B cell (primary cell): ENCODE measurements around the gene MPEG1. TPM values are rescaled to one million over a fixed set of nuclear protein-coding genes. Genes with fewer than 3 reads are reported as not detected.

Experiments used
- ATAC-seq: fragments of 200-7000 bp; cut with Tn5 transposase; one replicate; pipeline ENCODE4 v1.10.0; 2021; ENCODE audit warnings: low read depth, mild to moderate bottlenecking, moderate number of reproducible peaks, moderate library complexity
- CTCF ChIA-PET: fragments of 350-600 bp; sonication (Branson Sonifier 250); formaldehyde crosslinking; loops from one replicate; lab custom pipeline; 2021; ENCODE audit warnings: antibody characterized with exemption, inconsistent platforms; lab: Charles Lee
- POLR2A ChIA-PET: fragments of 350-600 bp; sonication (Branson Sonifier 250); formaldehyde crosslinking; loops from one replicate; lab custom pipeline; 2021; ENCODE audit warnings: antibody characterized with exemption; lab: Charles Lee
- DNase-seq: peaks from one replicate; pipeline ENCODE4 v3.0.0; 2013
- H2AFZ ChIP-seq: 2 replicates; pipeline ENCODE4 v1.6.1; 2012; ENCODE audit warnings: mild to moderate bottlenecking, low read depth, low read length; ENCODE audit not compliant: insufficient read depth, poor library complexity, severe bottlenecking
- H3K27ac ChIP-seq, 2 donors: 1 replicate in 1 of 2; 2 replicates in 1 of 2; pipeline ENCODE4 v1.5.1; 2012 to 2013; ENCODE audit warnings: low read length in 2 of 2, mild to moderate bottlenecking in 2 of 2, moderate library complexity in 1 of 2
- H3K27me3 ChIP-seq, 4 experiments: fragments of 200-600 bp in 1 of 4; sonication (generic) in 1 of 4; replicated peaks in 1 of 4; 1 replicate in 2 of 4; 2 replicates in 2 of 4; pipeline versions ENCODE4 v1.6.1 to v1.7.0; 2013 to 2016; ENCODE audit warnings: low read length in 3 of 4, mild to moderate bottlenecking in 2 of 4, mixed read lengths in 1 of 4, moderate library complexity in 1 of 4; ENCODE audit not compliant: insufficient read depth in 4 of 4, control insufficient read depth in 3 of 4; ENCODE audit errors: control extremely low read depth in 1 of 4
- H3K36me3 ChIP-seq, 2 experiments: replicated peaks in 1 of 2; 1 replicate in 1 of 2; 2 replicates in 1 of 2; pipeline versions ENCODE4 v1.6.1 to v1.7.1; 2013; ENCODE audit warnings: low read length in 1 of 2; ENCODE audit not compliant: insufficient read depth in 2 of 2, control insufficient read depth in 1 of 2; ENCODE audit errors: control extremely low read depth in 1 of 2, extremely low read depth in 1 of 2
- H3K4me1 ChIP-seq, 2 donors: fragments of 200-600 bp in 1 of 2; sonication (generic) in 1 of 2; 1 replicate in 1 of 2; 2 replicates in 1 of 2; pipeline versions ENCODE4 v1.5.1 to v1.6.1; 2013 to 2017; ENCODE audit warnings: low read length in 2 of 2; ENCODE audit not compliant: control insufficient read depth in 2 of 2, insufficient read depth in 2 of 2
- H3K4me2 ChIP-seq: replicated peaks from 2 replicates; pipeline ENCODE3; 2012; ENCODE audit warnings: mild to moderate bottlenecking, low read depth, low read length; ENCODE audit not compliant: poor library complexity, severe bottlenecking
- H3K4me3 ChIP-seq, 5 experiments: fragments of 200-600 bp in 1 of 5; sonication (generic) in 1 of 5; 1 replicate in 3 of 5; 2 replicates in 2 of 5; pipeline versions ENCODE4 v1.5.1 to v1.7.0; 2011 to 2016; ENCODE audit warnings: low read length in 4 of 5, mild to moderate bottlenecking in 4 of 5, low read depth in 2 of 5, control low read depth in 1 of 5, moderate library complexity in 1 of 5; ENCODE audit not compliant: insufficient read depth in 1 of 5; ENCODE audit errors: control extremely low read depth in 1 of 5, extremely low read depth in 1 of 5
- H3K79me2 ChIP-seq: fragments of 200-600 bp; sonication (generic); one replicate; pipeline ENCODE4 v1.6.0; 2016; ENCODE audit warnings: low read length; ENCODE audit not compliant: control insufficient read depth, insufficient read depth
- H3K9ac ChIP-seq: fragments of 200-600 bp; sonication (generic); 2 replicates; pipeline ENCODE4 v1.6.1; 2017; ENCODE audit warnings: mild to moderate bottlenecking, low read length, moderate library complexity
- H3K9me3 ChIP-seq, 3 donors: one replicate each; pipeline versions ENCODE4 v1.6.1 to v1.7.1; 2013; ENCODE audit warnings: low read length in 2 of 3; ENCODE audit not compliant: control insufficient read depth in 2 of 3, insufficient read depth in 1 of 3; ENCODE audit errors: control extremely low read depth in 1 of 3
- H4K20me1 ChIP-seq: 2 replicates; pipeline ENCODE4 v1.6.0; 2012; ENCODE audit warnings: mild to moderate bottlenecking, low read length; ENCODE audit not compliant: insufficient read depth, control insufficient read depth, poor library complexity, severe bottlenecking
- H3K27ac Mint-ChIP-seq: one replicate; pipeline ENCODE4 v1.8.0; 2021; ENCODE audit warnings: mixed read lengths
- H3K27me3 Mint-ChIP-seq: one replicate; pipeline ENCODE4 v1.8.0; 2021; ENCODE audit warnings: mixed read lengths
- H3K4me1 Mint-ChIP-seq: one replicate; pipeline ENCODE4 v1.8.0; 2021; ENCODE audit warnings: mixed read lengths
- H3K4me3 Mint-ChIP-seq: one replicate; pipeline ENCODE4 v1.8.0; 2021; ENCODE audit warnings: mixed read lengths
- H3K9me3 Mint-ChIP-seq: one replicate; pipeline ENCODE4 v1.8.0; 2022; ENCODE audit warnings: mixed read lengths; ENCODE audit not compliant: insufficient read depth
- CTCF ChIP-seq: fragments of 200-600 bp; IDR thresholded peaks from one replicate; pipeline ENCODE4 v1.8.0; 2022; ENCODE audit warnings: antibody characterized with exemption, mild to moderate bottlenecking
- EZH2 ChIP-seq: IDR thresholded peaks from 2 replicates; pipeline ENCODE4 v1.6.1; 2012; ENCODE audit warnings: borderline replicate concordance, low read depth, mild to moderate bottlenecking, moderate library complexity, low read length; ENCODE audit not compliant: insufficient read depth, poor library complexity, severe bottlenecking
- WGBS: methylation state at CpG from one replicate; pipeline ENCODE4 v1.1.5; 2013; ENCODE audit warnings: missing lambda C conversion rate; ENCODE audit not compliant: insufficient coverage; 5-methylcytosine and 5-hydroxymethylcytosine counted together
- intact Hi-C: fragments of 100-400 bp; cut with micrococcal nuclease; formaldehyde crosslinking; loops from one replicate; pipeline ENCODE4 v1.10.0; 2022
- polyA plus RNA-seq: library from polyadenylated mRNA; depleted of rRNA; stranded (reverse); fragments of >200 nt; gene quantifications from 2 replicates; pipeline ENCODE4 v1.2.3, GENCODE V29; 2012
- total RNA-seq, 2 donors: library from RNA; stranded (reverse); fragments of 120-200 nt in 1 of 2; gene quantifications; 1 replicate in 1 of 2; 2 replicates in 1 of 2; pipeline versions ENCODE4 v1.2.3 to v1.2.4, GENCODE V29; 2013 to 2022

The MPEG1 gene
- total and polyA plus RNA-seq, 2 donors (not counting 1 experiment from before 2014, with no cell fraction given): 27.7 to 151 TPM

GRCh38 chr11:59206635-59207034 is 6.1 kb downstream of the MPEG1 start:
- no peak for TF ChIP-seq EZH2
- peak; percentile 36 for TF ChIP-seq CTCF
- Histone ChIP-seq H3K36me3 (peaks cover 2 to 53% of the 10 kb centered on the region in 2 experiments), H4K20me1 (peaks cover 25% of the 10 kb centered on the region), H3K9me3 (no peaks in the 10 kb centered on the region), H2AFZ (no peak overlapping the region), H3K27ac (peak overlapping the region; percentile 64 to 89), H3K4me1 (peaks cover 54 to 59% of the 10 kb centered on the region in 2 donors), H3K27me3 (no peaks in the 10 kb centered on the region), H3K4me3 (peak overlapping the region in 1 of 5 experiments; percentile 91), H3K79me2 (peaks cover 99% of the 10 kb centered on the region), H3K4me2 (peak overlapping the region; percentile 79), H3K9ac (peak overlapping the region; percentile 77)
- 71% methylated on average over 4 of the region's 4 CpGs for WGBS
- intact Hi-C loops: no loop called here
- CTCF ChIA-PET: interaction anchor here (0.7 to 7.4 kb wide), 17 partner anchors 11 to 223 kb away, joined by 3 to 87 read pairs (median 6); partner anchors contain the start of gene DTX4
- ATAC-seq: no peak
- no peaks in the 10 kb centered on the region for H3K27me3 Mint-ChIP-seq
- POLR2A ChIA-PET: no interaction called here
- H3K9me3 Mint-ChIP-seq: no peaks in the 10 kb centered on the region
- H3K4me1 Mint-ChIP-seq: peaks cover 91% of the 10 kb centered on the region
- peak; percentile 40 for DNase-seq
- peak overlapping the region; percentile 95 for H3K27ac Mint-ChIP-seq
- peak overlapping the region; percentile 95 for H3K4me3 Mint-ChIP-seq

- peaks cover 2 to 63% of the 10 kb centered on the region in 2 experiments for H3K36me3 ChIP-seq
- peaks cover 25% of the 10 kb centered on the region for H4K20me1 ChIP-seq
- no peak overlapping the region for H3K9ac ChIP-seq
- ChIA-PET CTCF (interaction anchor here (0.7 to 7.4 kb wide), 14 partner anchors 10 to 228 kb away, joined by 3 to 87 read pairs (median 6); partner anchors contain the start of gene DTX4), POLR2A (no interaction called here)
- Mint-ChIP-seq H3K27ac (peak overlapping the region; percentile 78), H3K4me1 (peaks cover 93% of the 10 kb centered on the region), H3K9me3 (no peaks in the 10 kb centered on the region), H3K4me3 (peak overlapping the region; percentile 44), H3K27me3 (no peaks in the 10 kb centered on the region)
- peaks cover 99% of the 10 kb centered on the region for H3K79me2 ChIP-seq
- 92% methylated on average over 7 of the region's 7 CpGs for WGBS
- DNase-seq (no peak), ATAC-seq (no peak)
- peaks cover 53 to 59% of the 10 kb centered on the region in 2 donors for H3K4me1 ChIP-seq
- no peaks in the 10 kb centered on the region for H3K27me3 ChIP-seq
- intact Hi-C loops: no loop called here
- peak overlapping the region in 1 of 2 donors; percentile 54 for H3K27ac ChIP-seq
- H2AFZ ChIP-seq: no peak overlapping the region
- H3K4me2 ChIP-seq: peak overlapping the region; percentile 24
- H3K9me3 ChIP-seq: no peaks in the 10 kb centered on the region
- TF ChIP-seq EZH2: no peak
- TF ChIP-seq CTCF: no peak
- H3K4me3 ChIP-seq: no peak overlapping the region
These were observed 7.1 kb downstream of the MPEG1 start for GRCh38 chr11:59205648-59206047.
